Amygdala (tissue), 56 donors: Measurements from ENCODE around the gene TMEM196.
A peak's percentile ranks its signal among the peaks of the same experiment; 100 is the strongest.

Experiments used
- DNase-seq, 56 donors: peaks; one replicate each; lab custom pipeline; 2025; lab: John Stamatoyannopoulos, UW

Gene TMEM196

GRCh38 chr7:19772841-19773760 lies at the start of gene TMEM196:
Gene TMEM196 (minus strand): TSS chr7:19773617. CDS start chr7:19772696, 921 bp downstream.
- peak in 18 of 56 donors; percentile 1 to 56 (median 12) for DNase-seq

DNA sequence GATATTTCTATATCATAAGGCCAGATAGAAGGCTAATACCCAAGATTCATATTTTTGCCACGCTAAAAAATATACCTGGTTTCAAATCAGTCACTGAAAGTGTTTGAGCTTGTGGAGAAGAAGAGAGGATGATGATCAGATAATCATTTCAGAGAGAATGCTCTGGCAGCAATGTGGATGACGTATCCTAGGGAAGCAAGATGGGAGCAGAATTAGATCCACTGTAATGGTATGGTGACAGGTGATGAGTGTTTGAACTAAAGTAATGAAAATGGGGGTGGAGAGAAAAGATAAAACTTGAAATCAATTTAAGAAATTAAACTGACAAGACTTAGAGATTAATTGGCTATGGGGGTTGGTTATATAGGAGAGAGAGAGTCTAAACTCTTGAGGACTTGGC lies 42.7 kb upstream of the TMEM196 start:
- DNase-seq, result no peak

GRCh38 chr7:19815546-19815945 lies 42.1 kb upstream of the TMEM196 start:
- no peak for DNase-seq

GRCh38 chr7:19814776-19815175 lies 41.4 kb upstream of the TMEM196 start:
- no peak for DNase-seq

GRCh38 chr7:19811386-19811785 lies 38.0 kb upstream of the TMEM196 start:
- DNase-seq, result no peak

- DNase-seq, result no peak
Observed at GRCh38 chr7:19798986-19799385, 25.6 kb upstream of the TMEM196 start.

DNA sequence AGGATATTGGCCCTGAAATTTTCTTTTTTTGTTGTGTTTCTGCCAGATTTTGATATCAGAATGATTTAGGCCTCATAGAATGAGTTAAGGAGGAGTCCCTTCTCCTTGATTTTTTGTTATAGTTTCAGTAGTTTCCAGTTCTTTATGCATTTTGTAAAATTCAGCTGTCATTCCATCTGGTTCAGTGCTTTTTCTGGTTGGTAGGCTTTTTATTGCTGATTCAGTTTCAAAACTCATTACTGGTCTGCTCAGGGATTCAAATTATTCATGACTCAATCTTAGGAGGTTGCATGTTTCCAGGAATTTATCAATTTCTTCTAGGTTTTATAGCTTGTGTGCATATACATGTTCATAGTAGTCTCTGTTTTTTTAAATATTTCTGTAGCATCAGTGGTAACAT lies 10.1 kb upstream of the TMEM196 start:
- no peak for DNase-seq

DNA sequence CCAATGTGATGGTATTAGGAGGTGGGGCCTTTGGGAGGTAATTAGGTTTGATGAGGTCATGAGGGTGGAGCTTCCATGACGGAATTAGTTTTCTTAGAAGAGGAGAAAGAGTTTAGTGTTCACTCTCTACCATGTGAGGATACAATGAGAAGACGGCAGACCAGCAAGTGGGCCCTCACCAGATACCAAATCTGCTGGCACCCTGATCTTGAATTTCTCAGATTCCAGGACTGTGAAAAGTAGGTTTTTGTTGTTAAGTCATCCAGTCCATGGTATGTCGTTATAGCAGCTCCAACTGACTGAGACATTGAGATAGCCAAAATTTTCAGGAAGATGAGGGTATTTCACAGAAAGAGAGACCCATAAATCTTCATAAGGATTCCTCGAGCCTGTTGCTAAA lies 3.6 kb upstream of the TMEM196 start:
- DNase-seq, result no peak

DNA sequence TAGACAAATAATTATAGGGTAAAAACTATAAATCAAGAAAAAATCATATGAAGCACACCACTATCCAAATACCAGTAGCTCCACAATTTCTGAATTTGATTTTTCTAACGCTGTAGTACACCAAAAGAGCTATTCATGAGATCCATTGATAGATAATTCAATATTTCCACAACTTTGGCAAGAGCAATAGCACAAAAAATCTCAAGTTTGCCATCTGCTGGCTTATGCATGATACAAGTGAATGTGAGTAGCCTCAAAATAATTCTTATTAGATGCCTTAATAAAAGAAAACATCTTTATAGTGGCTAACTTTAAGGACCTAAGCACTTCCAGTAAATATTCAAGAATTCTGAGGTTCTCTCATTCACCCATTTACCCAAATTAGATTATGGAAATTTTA lies 2.2 kb upstream of the TMEM196 start:
- DNase-seq, result no peak

DNA sequence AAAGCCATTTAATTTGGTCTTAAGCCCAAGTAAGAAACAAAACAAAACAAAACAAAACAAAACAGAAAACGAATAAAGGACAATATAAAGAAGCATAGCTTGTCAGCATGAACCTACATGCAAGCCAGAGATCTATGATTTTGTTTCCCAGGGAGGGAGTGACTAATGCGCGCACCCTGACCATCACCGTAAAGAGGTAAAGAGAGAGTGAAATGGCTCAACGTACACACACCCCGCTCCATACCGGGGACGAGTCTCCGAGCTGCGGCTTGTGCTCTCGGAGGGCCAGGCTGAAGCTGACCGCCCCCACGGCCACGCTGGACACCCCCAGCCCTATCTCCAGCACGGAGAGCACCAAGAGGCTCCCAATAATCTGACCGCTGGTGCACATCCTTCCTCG lies 1.1 kb downstream of the TMEM196 start:
- DNase-seq, result peak in 3 of 56 donors; percentile 6 to 16 (median 12)

DNA sequence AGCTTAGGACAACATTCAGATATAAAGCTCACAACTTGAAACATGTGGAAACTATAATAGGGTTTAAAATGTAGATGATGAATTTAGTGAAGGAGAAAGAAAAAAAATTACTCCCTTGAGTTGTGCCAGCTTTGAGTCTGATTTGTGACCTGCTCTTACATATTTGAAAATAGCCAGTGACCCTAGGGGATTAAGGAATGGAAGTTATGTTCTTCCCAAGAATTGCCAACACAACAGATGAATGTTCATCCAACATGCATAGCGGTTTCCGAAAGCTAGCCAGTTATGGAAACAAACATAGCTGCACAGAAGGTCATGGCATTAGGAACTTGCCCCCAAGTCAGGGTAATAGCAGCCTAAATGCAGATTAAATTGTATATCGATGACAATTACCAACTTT lies 10.8 kb downstream of the TMEM196 start:
- DNase-seq, result no peak

- no peak for DNase-seq
Observed at GRCh38 chr7:19754521-19755116, 18.8 kb downstream of the TMEM196 start.

GRCh38 chr7:19752020-19752419 lies 21.4 kb downstream of the TMEM196 start:
- no peak for DNase-seq

DNA sequence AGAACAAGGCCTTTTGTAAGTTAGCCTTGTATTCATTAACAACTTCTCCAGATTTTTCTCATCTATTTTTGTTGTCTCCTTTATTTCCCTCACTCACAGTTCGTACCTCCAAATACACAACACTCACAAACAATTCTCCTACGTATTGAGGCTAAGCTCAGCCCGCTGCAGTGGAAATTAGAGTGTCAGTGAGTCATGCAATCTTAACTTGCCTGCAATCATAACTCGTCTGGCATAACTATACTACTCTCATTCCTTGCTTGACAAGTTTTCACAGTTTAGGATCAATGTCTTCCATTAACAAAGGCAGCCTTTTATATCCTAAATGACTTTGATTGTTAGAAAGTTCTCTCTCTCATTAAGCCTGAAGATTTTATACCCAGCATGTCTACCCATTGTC lies 23.8 kb downstream of the TMEM196 start:
- no peak for DNase-seq

GRCh38 chr7:19747740-19748339 lies 25.6 kb downstream of the TMEM196 start:
- peak in 1 of 56 donors; percentile 37 for DNase-seq

DNA sequence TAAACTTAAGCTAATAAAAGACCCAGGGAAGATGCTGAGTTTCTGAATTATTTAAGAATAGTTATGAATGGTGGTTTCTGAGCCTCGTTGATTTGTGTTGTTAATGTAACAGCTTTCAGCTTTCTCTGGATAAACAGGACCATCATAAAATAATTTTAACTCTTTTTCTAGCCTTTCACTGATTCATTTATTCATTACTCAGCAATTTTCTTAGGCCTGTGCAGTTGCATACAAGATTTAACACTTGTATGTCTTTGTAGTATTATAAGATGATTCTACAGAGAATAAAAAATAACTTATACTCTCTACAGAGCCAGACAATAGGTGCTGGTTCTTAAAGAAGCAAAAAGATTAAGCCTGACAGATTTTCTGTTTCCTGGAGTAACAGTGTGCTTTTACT lies 29.3 kb downstream of the TMEM196 start:
- no peak for DNase-seq

DNA sequence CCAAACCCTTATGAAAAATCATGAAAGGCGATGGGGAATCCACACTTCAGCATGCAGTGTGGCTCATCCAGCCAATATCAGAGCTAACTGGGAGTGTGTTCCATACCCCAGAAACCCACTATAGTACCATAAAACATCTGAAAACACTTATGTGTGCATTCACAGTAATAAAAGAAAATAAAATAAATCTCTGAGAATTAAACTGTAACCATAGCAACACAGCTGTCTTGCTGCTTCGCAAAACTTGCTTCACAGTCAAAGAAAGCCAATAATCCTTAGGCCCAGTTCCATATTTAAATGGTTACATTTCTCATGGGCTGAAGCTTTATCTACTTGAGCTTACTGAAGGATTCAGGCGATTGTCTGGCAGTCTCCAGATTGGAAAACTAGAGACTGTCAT lies 44.7 kb downstream of the TMEM196 start:
- no peak for DNase-seq

DNA sequence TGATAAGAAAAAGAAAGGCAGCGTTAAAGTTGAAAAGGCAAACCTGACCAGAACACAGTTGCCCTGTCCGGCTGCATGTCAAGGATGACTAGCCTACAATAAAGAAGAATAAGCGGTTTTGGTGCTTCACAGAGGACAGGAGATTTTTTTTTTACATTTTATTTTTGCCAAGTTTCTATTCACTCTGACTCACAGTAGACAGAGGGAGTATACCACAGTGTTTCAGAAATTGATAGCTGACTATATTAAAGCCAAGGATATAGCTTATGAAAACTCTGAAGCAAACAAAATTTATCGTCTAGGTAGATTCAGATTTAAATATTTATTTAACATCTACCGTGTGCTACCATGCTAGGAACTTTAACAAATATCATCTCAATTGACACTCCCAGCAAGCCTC lies 47.6 kb downstream of the TMEM196 start:
- no peak for DNase-seq

DNA sequence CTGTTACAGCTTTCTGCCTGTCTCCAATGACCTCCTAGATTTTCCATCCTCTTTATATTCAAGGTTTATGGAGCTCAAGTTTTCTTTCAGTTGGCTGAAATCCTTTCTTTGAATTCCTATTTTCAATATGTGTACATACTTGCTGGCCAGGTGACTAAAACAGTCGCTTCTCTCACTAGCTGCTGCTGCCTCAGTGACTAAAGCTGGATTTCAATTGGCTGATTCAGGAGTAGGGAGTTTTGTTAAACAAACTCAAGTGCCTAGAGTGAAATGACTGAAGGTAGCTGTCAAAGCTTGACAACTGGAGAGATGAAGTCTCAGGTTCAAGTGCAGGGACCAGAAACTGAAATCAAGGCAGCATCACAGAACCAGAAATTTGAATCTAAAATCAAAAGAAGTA lies 57.9 kb downstream of the TMEM196 start:
- no peak for DNase-seq

DNA sequence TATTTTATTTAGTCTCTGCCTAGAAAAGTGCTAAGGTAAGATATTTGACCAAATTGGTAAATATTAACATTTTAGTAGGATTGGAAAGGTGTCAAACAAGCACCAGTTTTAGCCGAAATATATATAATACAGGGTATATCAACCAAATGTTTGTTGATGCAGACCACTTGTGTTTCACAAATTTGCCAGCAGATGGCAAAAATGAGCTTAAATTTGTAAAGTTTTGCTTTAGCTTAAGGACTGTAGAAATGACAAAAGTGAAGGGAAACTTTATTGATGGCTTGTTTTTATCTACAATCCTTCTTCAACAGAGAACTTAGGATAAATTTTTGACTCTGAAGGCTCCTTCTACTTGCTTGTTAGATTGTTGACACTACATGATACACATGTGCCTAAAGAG lies 59.7 kb downstream of the TMEM196 start:
- DNase-seq, result peak in 5 of 56 donors; percentile 1 to 72 (median 18)

DNA sequence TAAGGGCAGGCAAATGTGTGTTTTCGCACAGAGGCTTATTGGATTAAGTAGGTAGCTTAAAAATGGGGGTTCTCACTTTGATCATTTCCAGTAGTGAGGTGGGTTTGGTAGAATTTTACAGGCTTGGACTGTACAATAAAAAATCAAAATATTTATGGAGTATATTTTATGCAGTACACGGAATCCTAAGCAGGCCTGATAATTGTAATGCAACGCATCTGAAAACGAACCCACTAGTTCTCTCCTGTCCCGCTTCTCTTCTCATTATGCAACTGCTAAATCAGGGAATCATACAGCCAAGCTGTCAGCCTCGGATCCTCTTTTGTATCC lies 64.2 kb downstream of the TMEM196 start:
- DNase-seq, result peak in 3 of 56 donors; percentile 26 to 46 (median 44)
